Stimulated activated naive CD4-positive, alpha-beta T cell treated with Interleukin-2 at 50 U/mL for 16 hours (primary cell): Measurements from ENCODE around the gene AKAP6.

ENCODE experiments used
- DNase-seq: peaks from one replicate; lab custom pipeline; 2025; lab: John Stamatoyannopoulos, UW

Gene AKAP6

GRCh38 chr14:32667287-32667686 lies 338.2 kb downstream of the AKAP6 start:
- no peak for DNase-seq

DNA sequence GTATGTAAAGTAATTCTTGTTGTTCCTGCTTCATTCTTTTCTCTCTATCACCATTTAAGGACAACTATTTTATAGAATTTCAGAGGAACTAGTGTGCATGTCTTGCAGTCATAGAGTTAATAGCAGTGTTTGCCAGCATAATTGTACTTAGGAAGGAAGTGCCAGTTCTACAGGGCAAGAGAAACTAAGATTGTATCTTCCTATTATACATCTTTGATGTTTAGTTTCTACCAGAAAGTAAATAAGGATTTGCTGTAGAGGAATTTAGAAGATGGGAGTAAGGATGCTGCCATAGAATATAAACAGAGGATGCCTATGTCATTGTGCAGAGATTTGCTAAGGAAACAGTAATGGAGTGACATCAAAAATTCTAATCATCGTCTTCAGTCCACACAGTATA lies 338.7 kb downstream of the AKAP6 start:
- DNase-seq = no peak

DNA sequence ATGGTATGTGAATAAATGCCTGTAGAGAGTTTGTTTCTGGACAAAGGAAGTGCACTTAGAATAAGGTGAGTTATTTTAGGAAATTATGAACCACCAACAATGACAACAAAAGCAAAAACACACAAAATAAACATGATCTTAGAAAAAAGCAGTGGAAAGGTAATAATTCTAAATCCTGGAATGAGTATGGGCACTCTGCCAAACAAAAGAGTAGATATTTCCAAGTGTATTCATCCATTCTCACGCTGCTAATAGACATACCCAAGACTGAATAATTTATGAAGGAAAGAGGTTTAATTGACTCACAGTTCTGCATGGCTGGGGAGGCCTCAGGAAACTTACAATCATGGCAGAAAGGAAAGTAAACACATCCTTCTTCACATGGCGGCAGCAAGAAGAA lies 340.3 kb downstream of the AKAP6 start:
- DNase-seq = no peak

DNA sequence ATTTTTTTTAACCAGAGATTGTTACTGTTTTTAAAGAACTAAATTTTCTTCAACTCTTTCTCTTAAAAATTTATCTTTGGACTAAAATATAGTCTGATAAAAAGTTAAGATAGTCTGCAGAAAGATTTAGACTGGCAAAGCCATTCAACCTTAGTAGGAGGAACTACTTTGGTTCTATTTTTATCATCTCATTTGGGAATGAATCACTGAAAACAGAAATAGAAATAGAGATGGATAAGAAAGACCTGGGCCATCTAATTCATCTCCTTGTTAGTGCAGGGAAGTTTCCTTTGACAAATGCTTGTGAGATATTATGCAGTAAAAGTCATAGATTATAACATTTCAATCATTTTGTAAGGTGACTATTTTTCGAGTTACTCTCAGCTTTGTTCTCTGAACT lies 346.3 kb downstream of the AKAP6 start:
- DNase-seq = no peak

- DNase-seq = no peak
Measured at GRCh38 chr14:32677129-32677780, 348.2 kb downstream of the AKAP6 start.

- no peak for DNase-seq
Measured at GRCh38 chr14:32678088-32678487, 349.0 kb downstream of the AKAP6 start.

DNA sequence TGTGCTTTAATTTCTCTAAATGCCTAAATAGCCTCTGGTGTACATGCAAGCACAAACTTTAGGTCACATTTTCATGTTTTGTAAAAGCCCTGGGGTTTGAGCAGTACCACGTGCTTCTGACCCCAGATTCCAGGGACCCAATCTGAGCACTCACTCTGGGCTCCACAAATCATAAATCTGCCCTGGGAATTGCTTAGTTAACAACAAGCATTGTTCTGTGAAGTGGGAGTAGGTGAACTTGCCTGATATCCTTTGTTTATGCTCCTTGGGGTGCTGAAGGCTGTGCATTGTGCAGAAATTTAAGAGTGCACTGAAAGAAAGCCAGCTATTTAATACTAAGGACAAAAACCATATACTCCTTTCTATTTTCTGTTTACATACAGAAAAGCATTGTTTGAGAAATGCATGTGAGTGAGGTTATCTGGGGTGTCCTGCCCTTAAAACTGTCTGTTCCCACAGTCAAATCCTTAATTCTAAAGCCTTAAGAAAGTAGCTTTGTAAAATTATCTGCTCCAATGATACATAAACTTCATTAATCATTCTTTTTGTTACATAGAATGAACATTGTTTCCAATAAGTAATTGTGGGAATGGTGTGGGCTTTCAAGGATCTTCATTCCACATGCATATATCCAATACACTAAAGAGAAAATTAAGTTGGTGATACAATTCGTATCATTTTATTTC lies 351.0 kb downstream of the AKAP6 start:
- no peak for DNase-seq

GRCh38 chr14:32681598-32681997 lies 352.5 kb downstream of the AKAP6 start:
- no peak for DNase-seq

DNA sequence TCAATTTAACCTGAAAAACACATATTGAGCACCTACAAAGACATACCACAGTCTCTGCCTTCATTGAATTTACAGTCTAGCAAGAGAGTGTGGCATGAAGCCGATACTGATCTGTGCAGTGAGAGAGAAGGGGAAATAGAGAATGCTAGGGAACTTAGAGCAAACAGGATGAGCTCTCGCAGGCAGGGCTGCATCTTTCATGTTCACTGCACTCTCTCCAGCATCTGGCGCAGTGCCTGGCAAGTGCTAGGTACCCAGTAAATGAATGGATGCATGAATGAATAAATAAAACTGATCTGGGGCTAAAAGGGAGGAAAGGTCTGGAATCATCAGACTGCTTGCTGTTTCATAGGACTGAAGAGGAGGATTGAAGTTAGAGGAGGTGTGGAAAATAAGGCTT lies 353.1 kb downstream of the AKAP6 start:
- DNase-seq = no peak

DNA sequence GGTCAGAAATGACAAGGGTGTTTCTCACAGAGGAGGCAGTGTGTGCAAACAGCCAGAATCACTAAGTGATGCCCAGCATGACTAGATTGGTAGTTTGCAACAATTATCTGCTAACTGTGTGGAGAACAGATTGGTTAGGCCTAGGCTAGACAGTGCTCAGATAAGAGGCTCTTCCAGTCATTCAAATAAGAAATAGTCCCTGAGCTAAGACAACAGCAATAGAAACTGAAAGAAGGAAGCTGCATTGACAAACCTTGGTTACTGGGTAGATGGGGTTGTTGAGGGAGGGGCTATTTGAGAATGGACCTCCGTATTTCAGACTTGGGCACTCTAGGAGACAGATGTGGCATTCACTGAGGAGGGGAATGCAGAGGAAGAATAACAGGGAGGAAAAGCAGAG lies 354.6 kb downstream of the AKAP6 start:
- no peak for DNase-seq

GRCh38 chr14:32688941-32689340 lies 359.8 kb downstream of the AKAP6 start:
- DNase-seq = no peak

DNA sequence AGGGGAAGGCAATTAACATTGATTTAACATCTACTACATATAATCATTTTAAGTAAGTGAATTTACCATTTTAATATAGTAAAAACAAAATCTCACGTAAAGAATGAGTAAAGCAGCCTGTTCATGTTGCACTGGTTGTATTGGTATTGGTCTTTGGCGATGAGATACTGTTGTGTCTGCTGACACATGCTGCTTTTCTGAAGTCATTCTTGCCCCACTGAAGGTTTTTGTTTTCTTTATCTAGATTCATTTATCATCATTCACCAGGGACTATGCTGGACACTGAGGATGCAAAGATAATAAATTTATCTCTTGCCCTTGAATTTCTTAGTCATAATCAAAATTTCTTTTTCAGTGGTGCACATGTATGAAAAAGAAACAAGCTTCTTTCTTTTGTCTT lies 363.3 kb downstream of the AKAP6 start:
- no peak for DNase-seq

GRCh38 chr14:32693114-32693513 lies 364.0 kb downstream of the AKAP6 start:
- no peak for DNase-seq

- no peak for DNase-seq
Measured at GRCh38 chr14:32694795-32695449, 365.8 kb downstream of the AKAP6 start.

GRCh38 chr14:32696325-32697091 lies 367.4 kb downstream of the AKAP6 start:
- no peak for DNase-seq

GRCh38 chr14:32697114-32697513 lies 368.0 kb downstream of the AKAP6 start:
- no peak for DNase-seq

DNA sequence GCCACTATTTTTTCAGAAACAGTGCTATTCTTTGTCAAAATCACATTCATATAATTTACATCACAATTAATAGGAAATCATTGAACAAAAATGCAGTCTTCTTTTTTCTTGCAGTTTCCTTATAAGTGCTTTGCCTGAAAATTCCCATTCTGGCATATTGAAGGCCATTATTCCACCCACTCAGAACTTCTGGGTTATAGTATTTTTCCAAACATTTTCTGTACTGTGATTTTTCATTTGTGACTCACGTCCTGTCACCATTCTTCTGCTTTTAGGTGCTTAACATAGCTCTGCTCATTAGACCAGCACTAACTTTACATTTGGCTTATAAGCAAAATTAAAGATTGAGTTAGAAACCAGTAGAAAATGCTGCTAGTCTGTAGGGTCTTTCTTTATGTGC lies 368.6 kb downstream of the AKAP6 start:
- DNase-seq = no peak

DNA sequence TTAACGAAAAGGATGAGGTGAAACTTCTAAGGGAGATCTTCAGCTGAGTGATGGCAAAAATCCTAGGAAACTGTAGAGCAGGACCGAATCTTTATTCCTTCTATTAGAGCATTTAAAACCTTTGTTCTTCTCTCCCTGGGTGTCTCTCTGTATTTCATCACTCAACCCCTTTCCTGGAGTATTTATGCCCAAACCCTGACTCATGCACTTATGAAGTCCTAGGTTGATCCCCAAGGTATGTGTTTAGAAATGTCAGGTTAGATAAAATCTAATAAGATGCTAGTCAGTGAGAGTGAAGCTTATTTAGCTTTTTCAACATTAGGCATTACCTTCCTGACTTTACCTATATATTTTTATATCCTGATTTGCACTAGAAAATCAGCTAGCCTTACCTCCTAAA lies 369.7 kb downstream of the AKAP6 start:
- DNase-seq = no peak

- no peak for DNase-seq
Measured at GRCh38 chr14:32701475-32701874, 372.4 kb downstream of the AKAP6 start.

DNA sequence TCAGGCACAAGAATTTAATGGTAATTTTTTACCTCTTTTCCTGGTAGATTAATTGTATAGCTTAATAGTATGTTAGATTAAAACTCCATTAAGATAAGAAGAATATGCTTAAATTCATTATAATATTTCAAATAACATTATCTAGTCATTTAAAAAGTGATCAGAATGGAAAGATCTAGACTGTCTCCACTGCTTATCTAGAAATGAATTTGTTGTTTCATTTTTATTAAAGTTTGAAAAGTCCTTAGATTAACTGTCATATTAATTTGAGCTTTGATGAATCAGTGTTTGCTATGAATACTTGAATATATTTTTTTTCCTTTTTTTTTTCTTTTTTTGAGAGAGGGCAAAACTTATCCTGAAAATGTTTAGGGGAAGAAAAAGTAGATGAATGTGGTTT lies 373.0 kb downstream of the AKAP6 start:
- DNase-seq = no peak

GRCh38 chr14:32702562-32702961 lies 373.5 kb downstream of the AKAP6 start:
- DNase-seq = peak; percentile 8

GRCh38 chr14:32703183-32703621 lies 374.1 kb downstream of the AKAP6 start:
- DNase-seq = no peak
